Panc1 (cell line): ENCODE results near the gene GPC1. TPM values are rescaled to one million over a fixed set of nuclear protein-coding genes. Genes with fewer than 3 reads are reported as not detected.

Experiments used
- ATAC-seq: fragments of 200-7000 bp; cut with Tn5 transposase; 2 replicates; pipeline ENCODE4 v1.9.1; 2020; ENCODE audit warnings: mild to moderate bottlenecking, moderate library complexity
- BruUV-seq: library from RNA; stranded (reverse); fragments of 400-500 nt; replicated peaks from 2 replicates; lab custom pipeline; 2021; lab: Mats Ljungman, UMichigan
- CTCF ChIA-PET: fragments of 300-600 bp; sonication (Branson Sonifier 250); formaldehyde crosslinking; loops from one replicate; lab custom pipeline; 2022; ENCODE audit warnings: antibody characterized with exemption; lab: Charles Lee
- POLR2A ChIA-PET: fragments of 300-600 bp; sonication (Branson Sonifier 250); formaldehyde crosslinking; loops from one replicate; lab custom pipeline; 2022; ENCODE audit warnings: antibody characterized with exemption; lab: Charles Lee
- DNase-seq: peaks from one replicate; pipeline ENCODE4 v3.0.0-alpha.2; 2010; ENCODE audit warnings: low read depth, low spot score
- H3K27ac ChIP-seq: 2 replicates; pipeline ENCODE4 v1.5.1; 2011; ENCODE audit warnings: mild to moderate bottlenecking, low read length, inconsistent platforms
- H3K27me3 ChIP-seq: fragments of 200-500 bp; sonication (Bioruptor generic); 2 replicates; pipeline ENCODE4 v1.6.0; 2014; ENCODE audit warnings: low read length, inconsistent platforms; ENCODE audit not compliant: control insufficient read depth, insufficient read depth
- H3K36me3 ChIP-seq: fragments of 200-500 bp; sonication (Bioruptor generic); 2 replicates; pipeline ENCODE4 v1.5.1; 2014; ENCODE audit warnings: inconsistent platforms, mild to moderate bottlenecking, low read length, moderate library complexity; ENCODE audit not compliant: control insufficient read depth, insufficient read depth
- H3K4me1 ChIP-seq: 2 replicates; pipeline ENCODE4 v1.5.1; 2011; ENCODE audit warnings: inconsistent platforms, mild to moderate bottlenecking, low read length, moderate library complexity; ENCODE audit not compliant: control insufficient read depth, insufficient read depth
- H3K4me3 ChIP-seq, 2 experiments: 2 replicates each; pipeline ENCODE4 v1.5.1; 2011 to 2012; ENCODE audit warnings: low read depth in 2 of 2, low read length in 2 of 2, mild to moderate bottlenecking in 2 of 2, inconsistent platforms in 1 of 2, moderate library complexity in 1 of 2
- H3K9me3 ChIP-seq: fragments of 200-500 bp; sonication (Bioruptor generic); 2 replicates; pipeline ENCODE4 v1.5.1; 2014; ENCODE audit warnings: low read depth, mild to moderate bottlenecking, inconsistent platforms, low read length, moderate library complexity; ENCODE audit not compliant: control insufficient read depth, insufficient read depth
- CTCF ChIP-seq: fragments of 450-650 bp; IDR thresholded peaks from 2 replicates; pipeline ENCODE4 v1.5.1; 2017; ENCODE audit warnings: mild to moderate bottlenecking
- POLR2AphosphoS5 ChIP-seq: IDR thresholded peaks from 2 replicates; pipeline ENCODE4 v1.6.1; 2012; ENCODE audit warnings: mild to moderate bottlenecking, low read depth, low read length, moderate library complexity
- REST ChIP-seq, 2 experiments: IDR thresholded peaks; 2 replicates each; pipeline ENCODE4 v1.6.1; 2011 to 2012; ENCODE audit warnings: low read depth in 2 of 2, control low read depth in 1 of 2, low read length in 1 of 2, mild to moderate bottlenecking in 1 of 2, moderate library complexity in 1 of 2; ENCODE audit not compliant: insufficient read depth in 1 of 2
- SIN3A ChIP-seq: IDR thresholded peaks from 2 replicates; pipeline ENCODE4 v1.6.1; 2012; ENCODE audit warnings: low read depth, mild to moderate bottlenecking, low read length, moderate library complexity, borderline replicate concordance; ENCODE audit not compliant: insufficient read depth
- TCF7L2 ChIP-seq: IDR thresholded peaks from 2 replicates; pipeline ENCODE4 v1.6.1; 2011; ENCODE audit warnings: mild to moderate bottlenecking, low read depth, low read length, inconsistent platforms
- in situ Hi-C: cut with HindIII; loops from 2 replicates; pipeline ENCODE4 v1.10.0; 2016; ENCODE audit warnings: low sequenced_read_pairs, low pct_unique_long_range_greater_than_20kb
- intact Hi-C: fragments of 100-400 bp; cut with micrococcal nuclease; formaldehyde crosslinking; loops from one replicate; pipeline ENCODE4 v1.10.0; 2022; ENCODE audit not compliant: unreplicated experiment
- total RNA-seq: library from RNA; stranded (reverse); gene quantifications from one replicate; pipeline ENCODE4 v1.2.1, GENCODE V29; 2021; ENCODE audit not compliant: unreplicated experiment

GPC1 gene
- total RNA-seq, 1 experiment from 2014 or later, result 88.7 TPM

- ATAC-seq (no peak), DNase-seq (no peak)
- H3K27ac ChIP-seq, result no peak overlapping the region
- ChIA-PET CTCF (interaction anchor here (0.6 kb wide), 1 partner anchor 284 kb away, joined by 3 read pairs; no protein-coding TSS in a partner anchor), POLR2A (interaction anchor here (0.6 kb wide), 1 partner anchor 133 kb away, joined by 3 read pairs; no protein-coding TSS in a partner anchor)
- no peaks in the 10 kb centered on the region for H3K36me3 ChIP-seq
- no TSS peak for BruUV-seq
- H3K4me3 ChIP-seq, result no peak overlapping the region
- H3K9me3 ChIP-seq, result no peaks in the 10 kb centered on the region
- peaks cover 62% of the 10 kb centered on the region for H3K4me1 ChIP-seq
- TF ChIP-seq SIN3A (no peak), POLR2AphosphoS5 (no peak), TCF7L2 (no peak), CTCF (no peak), REST (IDR thresholded peaks at IDR 0.05; ENCODE audit: insufficient read depth in 1 of 2, low read depth in 2 of 2, low read length in 1 of 2) (no peak)
- in situ Hi-C loops, result no loop called here
- intact Hi-C loops, result no loop called here
- no peaks in the 10 kb centered on the region for H3K27me3 ChIP-seq
Observed at GRCh38 chr2:240455647-240456446, 20.4 kb downstream of the GPC1 start.

GRCh38 chr2:240456447-240457222, 21.2 kb downstream of the GPC1 start:
- POLR2A ChIA-PET, result no interaction called here
- ATAC-seq (no peak), DNase-seq (no peak)
- Histone ChIP-seq H3K27me3 (no peaks in the 10 kb centered on the region), H3K4me3 (no peak overlapping the region), H3K9me3 (no peaks in the 10 kb centered on the region), H3K4me1 (peaks cover 54% of the 10 kb centered on the region), H3K27ac (no peak overlapping the region), H3K36me3 (no peaks in the 10 kb centered on the region)
- in situ Hi-C loops, result no loop called here
- CTCF ChIA-PET, result no interaction called here
- intact Hi-C loops, result no loop called here
- no TSS peak for BruUV-seq
- no peak for TF ChIP-seq CTCF
- TF ChIP-seq POLR2AphosphoS5, result no peak
- TF ChIP-seq SIN3A, result no peak
- no peak for TF ChIP-seq TCF7L2
- TF ChIP-seq REST (IDR thresholded peaks at IDR 0.05; ENCODE audit: insufficient read depth in 1 of 2, low read depth in 2 of 2, low read length in 1 of 2), result no peak
